MCF 10A (cell line): ENCODE results near the gene ZNF492. TPM values are rescaled to one million over a fixed set of nuclear protein-coding genes. Genes with fewer than 3 reads are reported as not detected.

Source experiments
- BruUV-seq: library from RNA; stranded (reverse); fragments of 400-500 nt; replicated peaks from 2 replicates; lab custom pipeline; 2021; lab: Mats Ljungman, UMichigan
- CTCF ChIA-PET: fragments of 300-600 bp; sonication (Branson Sonifier 250); formaldehyde crosslinking; extraction: SDS; loops from one replicate; lab custom pipeline; 2021; ENCODE audit warnings: antibody characterized with exemption, inconsistent platforms; lab: Yijun Ruan, JAX
- POLR2A ChIA-PET: fragments of 300-600, 350-650 bp; sonication (Branson Sonifier 250); formaldehyde crosslinking; extraction: SDS; loops from one replicate; lab custom pipeline; 2020; ENCODE audit warnings: antibody characterized with exemption, inconsistent platforms; lab: Yijun Ruan, JAX
- DNase-seq: peaks from one replicate; pipeline ENCODE4 v3.0.0-alpha.2; 2018; ENCODE audit not compliant: unreplicated experiment
- H3K27ac Mint-ChIP-seq: one replicate; pipeline ENCODE4 v1.8.0; 2022; ENCODE audit warnings: mild to moderate bottlenecking, low read depth, mixed read lengths; ENCODE audit not compliant: unreplicated experiment
- H3K27me3 Mint-ChIP-seq: one replicate; pipeline ENCODE4 v1.8.0; 2022; ENCODE audit warnings: mixed read lengths; ENCODE audit not compliant: insufficient read depth, unreplicated experiment
- H3K36me3 Mint-ChIP-seq: one replicate; pipeline ENCODE4 v1.8.0; 2022; ENCODE audit warnings: mild to moderate bottlenecking, moderate library complexity, mixed read lengths; ENCODE audit not compliant: insufficient read depth, unreplicated experiment
- H3K4me1 Mint-ChIP-seq: one replicate; pipeline ENCODE4 v1.8.0; 2022; ENCODE audit warnings: mixed read lengths; ENCODE audit not compliant: insufficient read depth, unreplicated experiment
- H3K4me3 Mint-ChIP-seq: one replicate; pipeline ENCODE4 v1.8.0; 2022; ENCODE audit warnings: mild to moderate bottlenecking, moderate library complexity, mixed read lengths; ENCODE audit not compliant: unreplicated experiment
- H3K9me3 Mint-ChIP-seq: one replicate; pipeline ENCODE4 v1.8.0; 2022; ENCODE audit warnings: mixed read lengths; ENCODE audit not compliant: unreplicated experiment
- intact Hi-C: fragments of 100-400 bp; cut with micrococcal nuclease; formaldehyde crosslinking; loops from 2 replicates; pipeline ENCODE4 v1.14.1; 2022
- total RNA-seq: library from RNA; stranded (reverse); gene quantifications from 2 replicates; pipeline ENCODE4 v1.2.3, GENCODE V29; 2022
- TF ChIP-seq, protein P1 (sequence below): fragments of 200-600 bp; IDR thresholded peaks from one replicate; pipeline ENCODE4 v1.8.0; 2022; ENCODE audit warnings: antibody characterized with exemption, mild to moderate bottlenecking; ENCODE audit not compliant: unreplicated experiment

ZNF492 gene
- total RNA-seq, 1 experiment from 2014 or later = not detected

DNA sequence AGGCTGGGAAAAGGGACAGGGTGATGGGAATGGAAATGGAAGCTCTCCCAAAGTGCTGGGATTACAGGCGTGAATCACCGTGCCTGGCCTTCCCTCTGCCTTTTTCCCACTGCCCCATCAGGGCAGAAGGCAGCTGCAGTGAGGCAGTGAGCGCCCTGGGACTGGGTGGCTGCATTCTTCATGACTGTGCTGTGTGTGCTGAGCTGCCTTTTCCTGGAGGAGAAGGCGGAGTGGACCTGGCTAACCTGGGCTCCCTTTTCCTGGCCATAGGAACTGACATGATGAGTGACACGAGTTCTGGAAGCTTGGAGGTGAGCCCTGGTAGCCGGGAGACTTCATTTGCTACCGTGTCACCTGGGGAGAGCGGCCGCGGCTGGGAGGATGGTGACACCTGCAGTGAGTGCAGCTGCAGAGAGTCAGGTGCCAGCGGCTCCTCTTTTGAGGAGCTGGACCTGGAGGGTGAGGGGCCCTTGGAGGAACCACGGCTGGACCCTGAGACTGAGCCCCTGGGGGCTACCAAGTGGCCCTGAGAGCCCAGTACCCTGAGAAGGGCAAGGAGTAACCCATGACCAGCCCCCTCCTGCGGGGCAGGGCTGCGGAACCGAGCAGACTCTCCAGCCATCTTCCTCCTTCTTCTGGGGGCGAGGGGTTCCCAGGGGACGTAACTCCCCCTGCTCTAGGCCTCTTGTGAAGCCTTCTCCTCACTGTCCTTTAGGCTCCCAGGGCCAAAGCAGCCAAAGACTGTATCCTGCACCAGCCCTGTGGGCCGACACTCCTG, 26.3 kb upstream of the ZNF492 start:
- CTCF ChIA-PET = no interaction called here
- POLR2A ChIA-PET = no interaction called here
- no peaks in the 10 kb centered on the region for H3K36me3 Mint-ChIP-seq
- peaks cover 39% of the 10 kb centered on the region for H3K9me3 Mint-ChIP-seq
- no peak for DNase-seq
- H3K4me3 Mint-ChIP-seq = no peak overlapping the region
- no peaks in the 10 kb centered on the region for H3K27me3 Mint-ChIP-seq
- H3K4me1 Mint-ChIP-seq = no peaks in the 10 kb centered on the region
- BruUV-seq = no TSS peak
- no peak overlapping the region for H3K27ac Mint-ChIP-seq
- intact Hi-C loops = no loop called here
- TF ChIP-seq, protein P1, sequence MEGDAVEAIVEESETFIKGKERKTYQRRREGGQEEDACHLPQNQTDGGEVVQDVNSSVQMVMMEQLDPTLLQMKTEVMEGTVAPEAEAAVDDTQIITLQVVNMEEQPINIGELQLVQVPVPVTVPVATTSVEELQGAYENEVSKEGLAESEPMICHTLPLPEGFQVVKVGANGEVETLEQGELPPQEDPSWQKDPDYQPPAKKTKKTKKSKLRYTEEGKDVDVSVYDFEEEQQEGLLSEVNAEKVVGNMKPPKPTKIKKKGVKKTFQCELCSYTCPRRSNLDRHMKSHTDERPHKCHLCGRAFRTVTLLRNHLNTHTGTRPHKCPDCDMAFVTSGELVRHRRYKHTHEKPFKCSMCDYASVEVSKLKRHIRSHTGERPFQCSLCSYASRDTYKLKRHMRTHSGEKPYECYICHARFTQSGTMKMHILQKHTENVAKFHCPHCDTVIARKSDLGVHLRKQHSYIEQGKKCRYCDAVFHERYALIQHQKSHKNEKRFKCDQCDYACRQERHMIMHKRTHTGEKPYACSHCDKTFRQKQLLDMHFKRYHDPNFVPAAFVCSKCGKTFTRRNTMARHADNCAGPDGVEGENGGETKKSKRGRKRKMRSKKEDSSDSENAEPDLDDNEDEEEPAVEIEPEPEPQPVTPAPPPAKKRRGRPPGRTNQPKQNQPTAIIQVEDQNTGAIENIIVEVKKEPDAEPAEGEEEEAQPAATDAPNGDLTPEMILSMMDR = no peak

- H3K4me1 Mint-ChIP-seq = no peaks in the 10 kb centered on the region
- no peak overlapping the region for H3K4me3 Mint-ChIP-seq
- BruUV-seq = no TSS peak
- ChIA-PET POLR2A (no interaction called here), CTCF (no interaction called here)
- no peak overlapping the region for H3K27ac Mint-ChIP-seq
- DNase-seq = no peak
- TF ChIP-seq, protein P1 = no peak
- no peaks in the 10 kb centered on the region for H3K27me3 Mint-ChIP-seq
- peaks cover 39% of the 10 kb centered on the region for H3K9me3 Mint-ChIP-seq
- H3K36me3 Mint-ChIP-seq = no peaks in the 10 kb centered on the region
- intact Hi-C loops = no loop called here
Measured at GRCh38 chr19:22608441-22608840, 25.7 kb upstream of the ZNF492 start.

GRCh38 chr19:22609630-22610029, 24.5 kb upstream of the ZNF492 start:
- H3K9me3 Mint-ChIP-seq = peaks cover 38% of the 10 kb centered on the region
- no peak overlapping the region for H3K4me3 Mint-ChIP-seq
- DNase-seq = no peak
- no TSS peak for BruUV-seq
- CTCF ChIA-PET = no interaction called here
- POLR2A ChIA-PET = no interaction called here
- no peak overlapping the region for H3K27ac Mint-ChIP-seq
- no peaks in the 10 kb centered on the region for H3K4me1 Mint-ChIP-seq
- intact Hi-C loops = no loop called here
- H3K36me3 Mint-ChIP-seq = no peaks in the 10 kb centered on the region
- no peaks in the 10 kb centered on the region for H3K27me3 Mint-ChIP-seq
- TF ChIP-seq, protein P1 = no peak

DNA sequence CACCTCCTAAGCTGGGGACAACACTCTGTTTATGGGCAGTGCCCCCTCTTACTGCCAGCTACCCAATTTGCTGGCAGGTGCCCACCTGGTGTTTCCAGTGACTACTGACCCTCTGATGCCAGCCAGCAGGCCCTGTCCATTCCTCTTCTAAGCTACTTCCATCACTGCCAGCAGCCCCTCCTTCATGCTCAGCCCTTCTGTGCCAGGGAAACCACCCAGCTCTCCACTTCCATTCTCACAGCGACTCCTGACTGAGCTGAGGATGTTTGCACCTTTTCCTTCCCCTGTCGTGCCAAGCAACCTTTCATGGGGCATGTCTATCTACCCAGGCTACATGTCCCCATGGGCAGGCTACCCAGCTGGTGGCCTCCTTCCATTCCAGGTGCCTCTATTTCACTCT, 24.0 kb upstream of the ZNF492 start:
- TF ChIP-seq, protein P1 = no peak
- DNase-seq = no peak
- Mint-ChIP-seq H3K9me3 (peaks cover 39% of the 10 kb centered on the region), H3K36me3 (no peaks in the 10 kb centered on the region), H3K27me3 (no peaks in the 10 kb centered on the region), H3K27ac (no peak overlapping the region), H3K4me3 (no peak overlapping the region), H3K4me1 (no peaks in the 10 kb centered on the region)
- POLR2A ChIA-PET = no interaction called here
- CTCF ChIA-PET = no interaction called here
- BruUV-seq = no TSS peak
- intact Hi-C loops = no loop called here
